Activated CD4-positive, alpha-beta T cell treated with anti-CD3 and anti-CD28 coated beads, Interleukin-2, amount 10 ng/mL, durations not matched to agents 24 days and 14 days (primary cell): ENCODE data around the gene ANKRD6. TPM values are rescaled to one million over a fixed set of nuclear protein-coding genes. Genes with fewer than 3 reads are reported as not detected.

Experiments
- DNase-seq: peaks from one replicate; pipeline ENCODE4 v3.0.0; 2022
- H3K27ac Mint-ChIP-seq: one replicate; pipeline ENCODE4 v1.8.0; 2022; ENCODE audit warnings: mild to moderate bottlenecking, mixed read lengths
- H3K27me3 Mint-ChIP-seq: one replicate; pipeline ENCODE4 v1.8.0; 2022; ENCODE audit warnings: mixed read lengths
- H3K36me3 Mint-ChIP-seq: one replicate; pipeline ENCODE4 v1.8.0; 2022; ENCODE audit warnings: low read depth, mild to moderate bottlenecking, mixed read lengths
- H3K4me1 Mint-ChIP-seq: one replicate; pipeline ENCODE4 v1.8.0; 2021; ENCODE audit warnings: mixed read lengths
- H3K4me3 Mint-ChIP-seq: one replicate; pipeline ENCODE4 v1.8.0; 2022; ENCODE audit warnings: mild to moderate bottlenecking, moderate library complexity, mixed read lengths
- H3K9me3 Mint-ChIP-seq: one replicate; pipeline ENCODE4 v1.8.0; 2021; ENCODE audit warnings: mixed read lengths
- intact Hi-C: fragments of 100-400 bp; cut with micrococcal nuclease; formaldehyde crosslinking; loops from one replicate; pipeline ENCODE4 v1.15.1; 2023
- total RNA-seq: library from RNA; stranded (reverse); gene quantifications from 2 replicates; pipeline ENCODE4 v1.2.3, GENCODE V29; 2022

The ANKRD6 gene
- total RNA-seq, 1 donor from 2014 or later = 2.8 TPM

DNA sequence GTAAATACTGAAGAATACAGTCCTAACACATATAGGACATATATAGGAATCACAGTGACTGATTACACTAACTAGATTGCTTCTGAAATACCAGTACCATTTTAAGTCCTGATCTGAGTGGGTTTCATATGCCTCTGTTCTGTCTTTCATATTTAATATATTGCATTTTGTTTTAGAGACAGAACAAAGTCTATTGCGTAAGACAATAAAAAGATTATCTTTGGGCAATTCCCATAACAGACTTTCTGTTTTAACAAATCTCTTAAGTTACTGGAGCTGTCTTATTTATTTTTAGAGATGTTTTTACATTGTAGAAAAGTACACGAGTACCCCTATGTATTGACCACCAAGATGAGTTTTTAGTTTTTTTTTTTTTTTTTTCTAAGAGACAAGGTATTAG lies 29.6 kb downstream of the ANKRD6 start:
- intact Hi-C loops = no loop called here
- H3K4me1 Mint-ChIP-seq = peaks cover 2% of the 10 kb centered on the region
- no peaks in the 10 kb centered on the region for H3K9me3 Mint-ChIP-seq
- DNase-seq = no peak
- no peak overlapping the region for H3K27ac Mint-ChIP-seq
- H3K4me3 Mint-ChIP-seq = no peak overlapping the region
- H3K36me3 Mint-ChIP-seq = no peaks in the 10 kb centered on the region
- peaks cover 7% of the 10 kb centered on the region for H3K27me3 Mint-ChIP-seq

DNA sequence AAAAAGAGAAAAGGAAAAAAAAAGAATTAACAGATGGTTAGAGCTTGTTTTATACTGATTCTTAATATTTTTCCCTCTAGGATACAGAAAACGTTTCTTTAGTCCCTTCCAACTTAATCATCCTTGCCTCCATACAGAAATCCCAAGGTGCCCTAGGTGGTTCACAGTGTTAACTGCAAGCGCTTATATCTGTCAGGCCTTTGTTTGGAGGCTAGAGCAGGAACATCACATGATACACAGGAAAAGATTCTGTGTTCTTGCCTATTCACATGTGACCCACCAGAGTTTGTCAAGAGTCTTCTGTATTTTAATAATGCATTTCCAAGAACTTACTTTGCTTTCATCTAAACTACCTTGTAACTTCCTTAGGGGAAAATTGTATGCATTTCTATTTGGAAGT lies 31.3 kb downstream of the ANKRD6 start:
- Mint-ChIP-seq H3K36me3 (no peaks in the 10 kb centered on the region), H3K27ac (no peak overlapping the region), H3K4me1 (peaks cover 2% of the 10 kb centered on the region), H3K9me3 (no peaks in the 10 kb centered on the region), H3K27me3 (peaks cover 15% of the 10 kb centered on the region), H3K4me3 (no peak overlapping the region)
- intact Hi-C loops = no loop called here
- DNase-seq = no peak

DNA sequence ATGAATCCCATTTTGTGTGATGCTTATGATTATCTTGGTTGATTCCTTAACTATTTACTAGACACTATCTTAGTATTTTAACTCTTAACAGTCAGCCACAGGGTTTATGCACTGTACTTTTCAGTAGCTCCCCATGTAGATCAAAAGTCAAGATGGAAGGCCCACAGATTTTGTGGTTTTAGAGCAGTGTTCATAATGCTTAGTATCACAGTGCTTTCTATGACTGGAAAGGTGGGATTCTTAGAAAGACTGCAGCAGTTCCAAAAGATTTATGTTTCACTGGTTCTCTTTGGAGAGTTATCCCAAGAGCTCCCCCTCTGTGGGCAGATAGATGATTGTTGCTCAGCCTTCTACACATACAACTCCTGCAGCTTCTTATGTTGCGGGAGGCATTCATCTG lies 34.5 kb downstream of the ANKRD6 start:
- H3K27me3 Mint-ChIP-seq = peaks cover 25% of the 10 kb centered on the region
- intact Hi-C loops = no loop called here
- no peaks in the 10 kb centered on the region for H3K9me3 Mint-ChIP-seq
- H3K4me1 Mint-ChIP-seq = peaks cover 4% of the 10 kb centered on the region
- no peak overlapping the region for H3K27ac Mint-ChIP-seq
- H3K36me3 Mint-ChIP-seq = no peaks in the 10 kb centered on the region
- H3K4me3 Mint-ChIP-seq = no peak overlapping the region
- DNase-seq = no peak

DNA sequence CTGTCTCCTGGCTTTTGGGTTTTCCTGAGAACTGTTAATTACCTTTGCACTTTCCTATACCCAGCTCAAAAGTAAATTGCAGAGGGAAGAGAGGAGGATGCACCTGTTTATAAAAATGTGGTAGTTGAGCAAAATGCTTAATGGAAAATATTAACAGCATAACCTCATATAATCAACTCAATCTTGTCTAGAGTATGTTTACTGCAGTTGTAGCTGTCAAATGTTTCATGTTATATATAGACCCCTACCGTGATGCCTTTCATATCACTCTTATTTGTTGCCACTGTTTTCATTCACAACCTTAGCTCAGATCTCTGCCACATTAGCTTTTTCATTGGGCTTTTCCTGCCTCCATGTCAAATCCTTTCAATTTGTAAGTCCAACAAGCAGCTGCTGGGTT lies 36.0 kb downstream of the ANKRD6 start:
- Mint-ChIP-seq H3K27ac (no peak overlapping the region), H3K4me3 (no peak overlapping the region), H3K27me3 (peaks cover 24% of the 10 kb centered on the region), H3K9me3 (no peaks in the 10 kb centered on the region), H3K4me1 (peaks cover 5% of the 10 kb centered on the region), H3K36me3 (no peaks in the 10 kb centered on the region)
- intact Hi-C loops = no loop called here
- no peak for DNase-seq

DNA sequence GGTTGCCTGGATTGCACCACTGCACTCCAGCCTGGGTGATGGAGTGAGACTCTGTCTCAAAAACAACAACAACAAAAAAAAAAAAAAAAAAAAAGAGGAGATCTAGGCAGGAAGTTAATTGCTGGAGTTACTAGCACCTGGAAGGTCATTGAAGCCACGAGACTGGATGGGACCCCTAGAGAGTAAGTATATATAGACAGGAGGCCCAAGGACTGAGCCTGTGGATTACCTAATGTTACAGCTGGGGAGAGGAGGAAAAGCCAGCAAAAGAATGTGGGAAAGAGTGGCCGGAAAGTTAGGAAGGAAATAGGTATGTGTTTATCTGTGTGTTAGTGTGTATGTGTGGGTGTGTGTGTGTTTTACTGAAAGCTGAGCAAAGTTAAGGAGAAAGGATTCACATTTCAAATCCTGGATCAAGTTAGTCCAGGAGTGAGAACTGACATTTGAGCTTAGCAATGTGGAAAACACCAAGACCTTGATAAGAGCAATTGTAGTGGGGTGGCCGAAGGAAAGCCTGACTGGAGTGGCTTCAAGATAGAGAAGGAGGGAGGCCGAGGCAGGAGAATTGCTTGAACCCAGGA lies 38.4 kb downstream of the ANKRD6 start:
- Mint-ChIP-seq H3K27ac (no peak overlapping the region), H3K36me3 (peaks cover 2% of the 10 kb centered on the region), H3K27me3 (peaks cover 21% of the 10 kb centered on the region), H3K9me3 (peaks cover 6% of the 10 kb centered on the region), H3K4me1 (peaks cover 16% of the 10 kb centered on the region), H3K4me3 (no peak overlapping the region)
- DNase-seq = no peak
- intact Hi-C loops = no loop called here

DNA sequence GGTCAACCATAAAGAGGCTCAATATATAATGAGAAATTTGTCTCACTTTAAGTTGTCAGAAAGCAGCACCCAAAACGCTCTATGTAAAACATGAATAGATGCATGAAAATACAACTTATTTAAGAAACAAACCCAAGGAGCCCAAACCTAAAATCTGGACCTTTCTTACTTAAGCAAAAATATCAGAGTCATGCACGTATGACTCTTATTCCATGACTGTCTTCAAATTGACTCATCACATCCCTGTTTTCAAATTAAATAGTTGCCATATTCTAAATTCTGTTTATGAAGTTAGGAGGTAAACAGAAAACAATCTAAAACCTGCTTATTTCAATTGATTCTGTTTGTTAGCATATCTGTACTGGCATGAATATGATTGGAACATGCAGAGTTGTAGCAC lies 42.1 kb downstream of the ANKRD6 start:
- intact Hi-C loops = loop anchor here (5.0 kb wide), 2 partner anchors 43 to 98 kb away; partner anchors contain the start of gene ANKRD6
- DNase-seq = no peak
- peaks cover 6% of the 10 kb centered on the region for H3K9me3 Mint-ChIP-seq
- no peak overlapping the region for H3K4me3 Mint-ChIP-seq
- peaks cover 16% of the 10 kb centered on the region for H3K4me1 Mint-ChIP-seq
- H3K27ac Mint-ChIP-seq = peak overlapping the region; percentile 73
- peaks cover 5% of the 10 kb centered on the region for H3K27me3 Mint-ChIP-seq
- peaks cover 2% of the 10 kb centered on the region for H3K36me3 Mint-ChIP-seq

DNA sequence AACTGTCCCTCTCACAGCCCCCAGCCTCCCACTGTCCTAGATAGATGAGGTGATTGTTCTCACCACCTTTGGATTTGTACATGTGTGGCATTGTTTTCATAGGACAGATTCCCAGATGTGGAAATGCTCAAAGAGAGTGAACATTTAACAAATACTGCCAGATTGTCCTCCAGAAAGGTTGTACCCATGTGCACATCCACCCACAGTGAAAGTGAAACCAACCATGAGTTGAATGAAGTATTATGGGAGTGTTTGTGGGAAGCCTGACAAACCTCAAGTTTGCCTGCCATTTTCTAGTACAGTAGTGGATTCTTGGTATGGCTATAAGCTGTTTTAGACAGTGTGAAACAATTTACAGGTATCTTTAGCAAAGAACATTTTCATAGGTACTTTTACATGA lies 42.7 kb downstream of the ANKRD6 start:
- intact Hi-C loops = loop anchor here (5.0 kb wide), 2 partner anchors 43 to 98 kb away; partner anchors contain the start of gene ANKRD6
- Mint-ChIP-seq H3K4me1 (peaks cover 16% of the 10 kb centered on the region), H3K27ac (peak overlapping the region; percentile 73)

DNA sequence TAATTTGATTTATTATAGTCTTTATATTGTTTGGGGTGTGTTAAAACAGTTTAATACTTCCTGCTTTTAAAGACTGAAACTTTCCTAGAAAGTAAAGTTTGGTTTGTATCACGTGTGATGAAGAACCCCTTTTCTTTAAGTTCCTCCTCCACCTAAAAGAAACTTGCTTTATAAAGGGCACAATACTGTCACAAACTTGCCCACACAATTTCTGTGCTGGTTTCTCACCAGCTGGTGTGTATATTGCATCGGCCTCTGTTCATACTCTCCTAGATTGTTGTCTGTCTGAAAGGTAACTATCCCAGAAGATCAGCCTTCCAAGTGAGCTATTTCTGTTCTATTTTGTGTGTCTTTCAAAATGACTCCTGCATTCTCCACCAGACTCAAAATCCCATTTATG lies 46.9 kb downstream of the ANKRD6 start:
- intact Hi-C loops = loop anchor here (5.0 kb wide), 2 partner anchors 48 to 103 kb away; partner anchors contain the start of gene ANKRD6
- Mint-ChIP-seq H3K27ac (no peak overlapping the region), H3K9me3 (peaks cover 6% of the 10 kb centered on the region), H3K4me3 (no peak overlapping the region), H3K36me3 (peaks cover 2% of the 10 kb centered on the region), H3K27me3 (peaks cover 13% of the 10 kb centered on the region), H3K4me1 (peaks cover 7% of the 10 kb centered on the region)
- DNase-seq = no peak

More for the DNA sequence above, 42.7 kb downstream of the ANKRD6 start:
- peaks cover 2% of the 10 kb centered on the region for H3K36me3 Mint-ChIP-seq
- peaks cover 6% of the 10 kb centered on the region for H3K27me3 Mint-ChIP-seq
- H3K9me3 Mint-ChIP-seq = peaks cover 6% of the 10 kb centered on the region
- H3K4me3 Mint-ChIP-seq = peak overlapping the region; percentile 64
- peak; percentile 82 for DNase-seq

DNA sequence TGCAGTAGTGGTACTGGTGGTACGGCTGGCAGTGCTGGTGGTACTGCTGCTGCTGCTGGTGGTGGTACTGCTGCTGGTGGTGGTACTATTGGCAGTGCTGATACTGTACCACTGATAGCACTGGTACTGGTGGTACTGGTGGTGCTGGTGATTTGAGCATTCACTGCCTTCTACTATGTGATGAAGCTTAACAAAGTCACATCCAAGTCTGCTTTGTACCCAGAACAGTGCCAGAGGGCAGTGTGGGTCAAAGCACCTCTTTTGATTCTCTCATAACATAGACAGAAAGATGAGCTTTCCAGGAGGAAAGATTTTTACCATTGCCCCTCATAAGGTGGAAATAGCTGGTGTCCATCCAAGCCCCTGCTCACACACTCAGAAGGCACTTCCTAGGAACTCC lies 48.7 kb downstream of the ANKRD6 start:
- Mint-ChIP-seq H3K9me3 (no peaks in the 10 kb centered on the region), H3K27me3 (peaks cover 15% of the 10 kb centered on the region), H3K4me1 (no peaks in the 10 kb centered on the region), H3K4me3 (no peak overlapping the region), H3K36me3 (no peaks in the 10 kb centered on the region), H3K27ac (no peak overlapping the region)
- intact Hi-C loops = no loop called here
- DNase-seq = no peak

DNA sequence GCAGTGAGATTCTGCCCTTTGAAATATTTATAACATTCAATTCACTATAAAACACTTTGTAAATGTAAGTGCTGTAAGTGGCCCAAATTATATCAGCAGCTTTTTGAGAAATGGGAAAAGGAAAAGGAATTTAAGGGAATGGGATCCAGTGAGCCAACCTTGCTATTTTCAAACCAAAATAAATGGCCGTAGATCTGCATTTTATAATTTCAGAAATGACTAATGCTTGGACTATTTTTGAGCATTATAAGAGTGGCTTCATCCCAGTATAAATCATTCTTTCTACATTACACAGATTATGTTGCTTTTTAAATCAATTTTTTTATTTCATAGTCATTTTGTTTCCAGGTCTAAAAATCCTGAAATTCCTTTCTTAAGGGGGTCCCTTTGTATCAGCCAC lies 49.2 kb downstream of the ANKRD6 start:
- intact Hi-C loops = no loop called here
- Mint-ChIP-seq H3K27me3 (peaks cover 17% of the 10 kb centered on the region), H3K27ac (no peak overlapping the region), H3K4me3 (no peak overlapping the region), H3K4me1 (no peaks in the 10 kb centered on the region), H3K36me3 (no peaks in the 10 kb centered on the region), H3K9me3 (no peaks in the 10 kb centered on the region)
- no peak for DNase-seq

DNA sequence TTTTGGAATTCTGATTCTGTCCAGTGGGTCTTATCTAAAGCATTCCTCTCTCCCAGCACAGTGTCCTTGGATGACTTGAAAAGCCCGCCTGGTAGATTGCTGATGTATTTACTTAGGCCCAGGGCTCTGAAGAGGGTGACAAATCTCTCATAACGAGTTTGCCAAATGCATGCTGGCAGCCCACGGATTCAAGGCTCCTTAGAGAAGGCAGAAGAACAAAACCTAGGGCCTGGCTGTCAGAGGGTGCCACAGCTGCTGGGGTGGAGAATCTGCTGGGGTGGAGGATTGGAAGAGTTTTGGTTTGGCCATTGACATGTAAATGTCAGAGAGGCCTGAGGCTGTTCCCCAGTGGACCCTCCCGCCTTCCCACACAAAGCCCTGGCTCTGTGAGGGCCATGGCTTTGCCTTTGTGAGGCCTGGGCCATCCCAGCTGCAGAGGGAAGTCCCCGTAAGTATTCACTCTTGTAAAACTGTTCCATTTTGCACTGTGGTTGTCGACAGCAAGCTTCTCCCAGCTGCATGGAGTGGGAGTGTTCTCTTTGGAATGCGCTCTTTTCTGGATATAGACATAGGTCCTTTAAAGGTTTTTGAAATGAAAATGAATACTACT lies 50.3 kb downstream of the ANKRD6 start:
- H3K9me3 Mint-ChIP-seq = no peaks in the 10 kb centered on the region
- intact Hi-C loops = no loop called here
- H3K27me3 Mint-ChIP-seq = peaks cover 17% of the 10 kb centered on the region
- DNase-seq = no peak
- no peaks in the 10 kb centered on the region for H3K36me3 Mint-ChIP-seq
- H3K4me3 Mint-ChIP-seq = no peak overlapping the region
- no peak overlapping the region for H3K27ac Mint-ChIP-seq
- H3K4me1 Mint-ChIP-seq = no peaks in the 10 kb centered on the region

DNA sequence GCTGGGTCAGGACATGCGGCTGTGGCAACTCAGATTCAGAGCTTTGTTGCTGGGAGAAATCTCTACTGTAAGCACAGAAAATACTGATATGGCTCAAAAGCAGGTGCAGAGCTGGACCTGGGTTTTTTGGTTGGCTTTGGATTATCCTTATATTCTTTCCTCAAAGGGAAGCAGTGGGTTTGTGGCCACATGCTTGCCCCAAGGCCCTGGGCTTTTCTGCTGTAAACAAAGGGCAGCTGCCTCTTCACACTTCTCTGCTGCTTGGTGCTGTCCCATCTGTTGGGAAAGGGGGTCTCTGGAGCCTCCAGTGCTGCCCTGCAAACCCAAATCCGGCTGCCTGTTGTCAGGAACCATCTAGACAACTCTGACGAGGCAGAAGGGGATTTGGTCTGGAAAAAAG lies 52.4 kb downstream of the ANKRD6 start:
- DNase-seq = no peak
- H3K27ac Mint-ChIP-seq = no peak overlapping the region
- no peaks in the 10 kb centered on the region for H3K9me3 Mint-ChIP-seq
- H3K4me3 Mint-ChIP-seq = no peak overlapping the region
- H3K36me3 Mint-ChIP-seq = no peaks in the 10 kb centered on the region
- peaks cover 14% of the 10 kb centered on the region for H3K27me3 Mint-ChIP-seq
- H3K4me1 Mint-ChIP-seq = no peaks in the 10 kb centered on the region
- intact Hi-C loops = no loop called here

DNA sequence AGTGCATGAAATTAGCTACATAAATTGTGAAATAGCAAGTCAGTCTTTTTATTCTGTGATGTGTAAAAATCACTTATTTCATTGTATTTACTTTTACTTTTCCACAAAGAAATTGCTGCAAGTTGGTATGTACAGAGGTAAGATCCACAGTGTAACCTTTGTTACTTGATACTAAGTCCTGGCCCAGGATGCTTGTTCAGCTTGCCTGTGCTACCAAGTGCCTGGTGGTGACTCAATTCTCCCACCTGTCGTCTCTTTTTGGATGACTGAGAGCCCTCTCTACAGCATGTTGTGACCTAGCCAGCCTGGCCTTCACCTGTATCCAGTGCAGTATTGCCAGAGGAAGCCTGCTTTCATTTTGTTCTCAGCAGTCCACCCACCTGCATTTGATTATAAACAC lies 54.9 kb downstream of the ANKRD6 start:
- H3K27me3 Mint-ChIP-seq = peaks cover 4% of the 10 kb centered on the region
- H3K4me3 Mint-ChIP-seq = no peak overlapping the region
- H3K9me3 Mint-ChIP-seq = no peaks in the 10 kb centered on the region
- intact Hi-C loops = no loop called here
- no peaks in the 10 kb centered on the region for H3K4me1 Mint-ChIP-seq
- no peak overlapping the region for H3K27ac Mint-ChIP-seq
- H3K36me3 Mint-ChIP-seq = no peaks in the 10 kb centered on the region
- no peak for DNase-seq

DNA sequence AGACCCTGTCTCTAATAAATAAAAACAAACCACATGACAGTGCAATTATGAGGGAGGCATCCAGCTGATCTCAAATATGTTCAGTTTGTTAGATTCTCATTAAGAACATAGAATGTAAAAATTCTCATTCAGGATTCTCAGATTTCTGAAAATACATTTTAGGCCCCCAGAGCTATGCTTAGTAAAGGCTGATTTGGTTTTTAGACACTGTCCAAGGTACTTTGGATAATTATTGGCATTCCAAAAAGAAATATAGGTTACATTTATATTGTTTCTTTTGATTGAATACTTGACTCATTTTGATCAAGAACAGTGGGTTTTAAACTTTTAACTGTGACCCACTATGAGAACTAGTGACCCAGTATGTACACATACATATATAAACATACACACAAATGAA lies 55.5 kb downstream of the ANKRD6 start:
- intact Hi-C loops = no loop called here
- Mint-ChIP-seq H3K27ac (no peak overlapping the region), H3K4me1 (no peaks in the 10 kb centered on the region), H3K27me3 (peaks cover 4% of the 10 kb centered on the region), H3K9me3 (no peaks in the 10 kb centered on the region), H3K36me3 (no peaks in the 10 kb centered on the region), H3K4me3 (no peak overlapping the region)
- DNase-seq = no peak

DNA sequence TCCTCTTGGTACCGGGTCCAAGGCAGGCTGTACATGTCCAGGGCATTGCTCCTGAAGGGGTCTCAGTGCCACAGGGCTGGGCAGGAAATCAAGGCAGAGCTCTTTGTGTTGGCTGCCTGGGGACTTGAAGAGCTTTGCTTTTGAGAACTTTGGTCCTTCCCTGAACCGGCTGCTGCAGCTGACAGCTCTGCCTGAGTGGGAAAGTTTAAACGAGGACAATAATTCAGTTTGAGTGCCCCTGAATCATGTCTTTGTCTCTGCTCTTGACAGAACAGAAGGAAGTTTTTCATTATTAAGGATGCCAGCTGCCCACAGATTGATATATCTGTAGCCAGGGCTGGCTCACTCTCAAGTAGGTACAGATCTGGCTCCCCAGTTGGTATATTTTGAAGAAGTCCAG lies 56.1 kb downstream of the ANKRD6 start:
- H3K9me3 Mint-ChIP-seq = no peaks in the 10 kb centered on the region
- peaks cover 6% of the 10 kb centered on the region for H3K27me3 Mint-ChIP-seq
- no peak overlapping the region for H3K27ac Mint-ChIP-seq
- no peaks in the 10 kb centered on the region for H3K4me1 Mint-ChIP-seq
- no peaks in the 10 kb centered on the region for H3K36me3 Mint-ChIP-seq
- DNase-seq = no peak
- H3K4me3 Mint-ChIP-seq = no peak overlapping the region
- intact Hi-C loops = no loop called here
